Measurements from ENCODE around the gene SMIM9. TPM values are rescaled to one million over a fixed set of nuclear protein-coding genes. Genes with fewer than 3 reads are reported as not detected.
"Not testable (repeated sequence)": the region's sequence is repeated elsewhere in the genome, so short reads cannot be mapped to it uniquely, and the experiment has no call there.

SMIM9 gene
- total RNA-seq (under 1 TPM in 3 of 10 donors, not detected in 7; 0.28 to 0.47 (median 0.28) TPM), polyA plus RNA-seq (not detected)
- long read RNA-seq, donor 1, result 0 reads
- long read RNA-seq, donor 2, result 0 reads
- long read RNA-seq, donor 3, result 0 reads

- H3K4me3 ChIP-seq, result no peak within 1 kb of the TSS
- DNase-seq, result no peak
- no peaks in the 10 kb centered on the region for H3K4me1 ChIP-seq
- H3K9me3 ChIP-seq, result no peaks in the 10 kb centered on the region
- no peak within 1 kb of the TSS for H3K27ac ChIP-seq
- intact Hi-C loops (cut with DNase I), result no loop called here
- peaks cover 0 to 4% (median 0%) of the 10 kb centered on the region in 7 donors for H3K27me3 ChIP-seq
- TF ChIP-seq, protein P1, sequence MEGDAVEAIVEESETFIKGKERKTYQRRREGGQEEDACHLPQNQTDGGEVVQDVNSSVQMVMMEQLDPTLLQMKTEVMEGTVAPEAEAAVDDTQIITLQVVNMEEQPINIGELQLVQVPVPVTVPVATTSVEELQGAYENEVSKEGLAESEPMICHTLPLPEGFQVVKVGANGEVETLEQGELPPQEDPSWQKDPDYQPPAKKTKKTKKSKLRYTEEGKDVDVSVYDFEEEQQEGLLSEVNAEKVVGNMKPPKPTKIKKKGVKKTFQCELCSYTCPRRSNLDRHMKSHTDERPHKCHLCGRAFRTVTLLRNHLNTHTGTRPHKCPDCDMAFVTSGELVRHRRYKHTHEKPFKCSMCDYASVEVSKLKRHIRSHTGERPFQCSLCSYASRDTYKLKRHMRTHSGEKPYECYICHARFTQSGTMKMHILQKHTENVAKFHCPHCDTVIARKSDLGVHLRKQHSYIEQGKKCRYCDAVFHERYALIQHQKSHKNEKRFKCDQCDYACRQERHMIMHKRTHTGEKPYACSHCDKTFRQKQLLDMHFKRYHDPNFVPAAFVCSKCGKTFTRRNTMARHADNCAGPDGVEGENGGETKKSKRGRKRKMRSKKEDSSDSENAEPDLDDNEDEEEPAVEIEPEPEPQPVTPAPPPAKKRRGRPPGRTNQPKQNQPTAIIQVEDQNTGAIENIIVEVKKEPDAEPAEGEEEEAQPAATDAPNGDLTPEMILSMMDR (IDR thresholded peaks at IDR 0.05), result no peak
- ATAC-seq, result no peak
- 94 to 96% methylated on average over 3 of the region's 3 CpGs for WGBS, 2 donors
- peaks cover 0 to 15% (median 0%) of the 10 kb centered on the region in 9 donors for H3K36me3 ChIP-seq
These were observed at the start of gene SMIM9 for GRCh38 chrX:154834562-154834961. SMIM9 (minus strand) TSS chrX:154834662; CDS start chrX:154830856, 3,806 bp downstream.

- no CpG with 5 or more reads among the region's 8 CpGs for WGBS, 2 donors
- H3K27ac ChIP-seq; H3K4me3 ChIP-seq; H3K27me3 ChIP-seq; H3K9me3 ChIP-seq; intact Hi-C loops (cut with DNase I); DNase-seq; H3K4me1 ChIP-seq; ATAC-seq; H3K36me3 ChIP-seq: not testable (repeated sequence)
These were observed 49.6 kb upstream of the SMIM9 start for GRCh38 chrX:154884069-154884468.

DNA sequence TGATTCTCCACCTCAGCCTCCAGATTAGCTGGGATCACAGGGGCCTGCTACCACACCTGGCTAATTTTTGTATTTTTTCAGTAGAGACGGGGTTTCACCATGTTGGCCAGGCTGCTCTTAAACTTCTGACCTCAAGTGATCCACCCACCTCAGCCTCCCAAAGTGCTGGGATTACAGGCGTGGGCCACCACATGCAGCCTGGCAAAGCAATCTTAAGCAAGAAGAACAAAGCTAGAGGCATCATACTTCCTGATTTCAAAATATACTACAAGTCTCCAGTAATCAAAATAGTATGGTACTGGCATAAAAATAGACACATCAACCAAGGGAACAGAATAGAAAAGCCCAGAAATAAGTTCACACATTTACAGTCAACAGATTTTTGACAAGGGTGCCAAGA lies 38.9 kb upstream of the SMIM9 start:
- 75 to 91% methylated on average over 2 of the region's 2 CpGs for WGBS, 2 donors
- H3K4me1 ChIP-seq, result no peaks in the 10 kb centered on the region
- DNase-seq, result no peak
- H3K4me3 ChIP-seq, result no peak overlapping the region
- TF ChIP-seq, protein P1 (IDR thresholded peaks at IDR 0.05), result no peak
- intact Hi-C loops (cut with DNase I), result no loop called here
- H3K27me3 ChIP-seq, result no peaks in the 10 kb centered on the region
- peaks cover 0 to 23% (median 0%) of the 10 kb centered on the region in 11 donors for H3K9me3 ChIP-seq
- H3K36me3 ChIP-seq, result no peaks in the 10 kb centered on the region
- H3K27ac ChIP-seq, result no peak overlapping the region
- no peak for ATAC-seq

DNA sequence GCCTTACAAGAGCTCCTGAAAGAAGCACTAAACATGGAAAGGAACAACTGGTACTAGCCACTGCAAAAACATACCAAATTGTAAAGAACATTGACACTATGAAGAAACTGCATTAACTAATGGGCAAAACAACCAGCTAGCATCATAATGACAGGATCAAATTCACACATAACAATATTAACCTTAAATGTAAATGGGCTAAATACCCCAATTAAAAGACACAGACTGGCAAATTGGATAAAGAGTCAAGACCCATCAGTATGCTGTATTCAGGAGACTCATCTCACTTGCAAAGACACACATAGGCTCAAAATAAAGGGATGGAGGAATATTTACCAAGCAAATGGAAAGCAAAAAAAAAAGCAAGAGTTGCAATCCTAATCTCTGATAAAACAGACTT lies 34.1 kb upstream of the SMIM9 start:
- H3K27me3 ChIP-seq; DNase-seq; H3K27ac ChIP-seq; H3K4me1 ChIP-seq; H3K4me3 ChIP-seq; ATAC-seq; H3K36me3 ChIP-seq; intact Hi-C loops (cut with DNase I): not testable (repeated sequence)
- H3K9me3 ChIP-seq, result peaks cover 0 to 55% (median 3%) of the 10 kb centered on the region in 11 donors

DNA sequence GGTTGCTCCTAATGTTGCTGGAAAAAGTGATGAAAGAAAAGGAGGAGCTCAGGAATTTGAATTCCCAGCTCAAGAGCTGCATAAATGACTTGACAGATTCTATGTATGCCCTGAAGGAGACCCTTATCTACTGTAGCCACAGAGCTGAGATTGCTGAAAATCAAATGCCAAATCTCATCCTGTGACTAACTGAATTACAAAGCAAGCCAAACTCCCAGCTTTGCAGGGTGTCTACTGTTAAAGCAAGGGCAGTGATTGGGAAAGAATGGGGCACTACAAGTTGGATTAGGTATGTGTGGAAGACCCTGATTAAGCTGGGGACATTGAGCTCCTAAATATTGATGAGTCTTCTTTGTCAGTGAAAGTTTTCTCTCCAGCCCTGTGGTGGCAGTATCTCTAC lies 20.8 kb upstream of the SMIM9 start:
- no peaks in the 10 kb centered on the region for H3K4me1 ChIP-seq
- H3K9me3 ChIP-seq, result no peaks in the 10 kb centered on the region
- no peaks in the 10 kb centered on the region for H3K27me3 ChIP-seq
- no peak overlapping the region for H3K27ac ChIP-seq
- DNase-seq (no peak), ATAC-seq (no peak)
- H3K4me3 ChIP-seq, result no peak overlapping the region
- H3K36me3 ChIP-seq, result peaks cover 0 to 66% (median 0%) of the 10 kb centered on the region in 9 donors
- TF ChIP-seq, protein P1 (IDR thresholded peaks at IDR 0.05), result no peak
- intact Hi-C loops (cut with DNase I), result loop anchor here in 1 of 10 donors (10.0 kb wide), 1 partner anchor 50 kb away; no protein-coding TSS in a partner anchor

Data from heart right ventricle (tissue), 16 donors.